GM19324 (cell line): ENCODE results near the gene CCT3.
A peak's percentile ranks its signal among the peaks of the same experiment; 100 is the strongest.
"Not testable (repeated sequence)": the region's sequence is repeated elsewhere in the genome, so short reads cannot be mapped to it uniquely, and the experiment has no call there.

ENCODE experiments used
- ATAC-seq: cut with Tn5 transposase; IDR thresholded peaks from one replicate; pipeline ENCODE4 v1.9.1; 2021; ENCODE audit warnings: mild to moderate bottlenecking, moderate library complexity; ENCODE audit not compliant: unreplicated experiment, low FRiP score

CCT3 gene

GRCh38 chr1:156338180-156338976 is at the start of gene CCT3, which contains the start of gene TSACC:
Gene CCT3 (minus strand): TSS chr1:156338292. CDS start chr1:156338184, 108 bp downstream.
Gene TSACC (plus strand): TSS chr1:156338526. CDS start chr1:156339758, 1,232 bp downstream.
- ATAC-seq = peak; percentile 93

GRCh38 chr1:156387870-156388173 is 49.7 kb upstream of the CCT3 start:
- ATAC-seq = no peak

- no peak for ATAC-seq
Measured at GRCh38 chr1:156386949-156387869, 49.1 kb upstream of the CCT3 start.

GRCh38 chr1:156386134-156386901 is 48.2 kb upstream of the CCT3 start:
- ATAC-seq = no peak

- no peak for ATAC-seq
Measured at GRCh38 chr1:156385534-156386031, 47.5 kb upstream of the CCT3 start.

- ATAC-seq = no peak
Measured at GRCh38 chr1:156384658-156385057, 46.6 kb upstream of the CCT3 start.

- ATAC-seq = no peak
Measured at GRCh38 chr1:156384007-156384406, 45.9 kb upstream of the CCT3 start.

GRCh38 chr1:156383023-156383422 is 44.9 kb upstream of the CCT3 start:
- no peak for ATAC-seq

- no peak for ATAC-seq
Measured at GRCh38 chr1:156382561-156382960, 44.5 kb upstream of the CCT3 start.

GRCh38 chr1:156379420-156380165 is 41.5 kb upstream of the CCT3 start:
- no peak for ATAC-seq

- ATAC-seq = no peak
Measured at GRCh38 chr1:156378557-156378956, 40.5 kb upstream of the CCT3 start.

- no peak for ATAC-seq
Measured at GRCh38 chr1:156376958-156377919, 39.1 kb upstream of the CCT3 start.

- no peak for ATAC-seq
Measured at GRCh38 chr1:156376146-156376545, 38.1 kb upstream of the CCT3 start.

GRCh38 chr1:156373546-156373945 is 35.5 kb upstream of the CCT3 start:
- no peak for ATAC-seq

- no peak for ATAC-seq
Measured at GRCh38 chr1:156372876-156373275, 34.8 kb upstream of the CCT3 start.

GRCh38 chr1:156372265-156372586 is 34.1 kb upstream of the CCT3 start:
- ATAC-seq = no peak

GRCh38 chr1:156371553-156372264 is 33.6 kb upstream of the CCT3 start:
- ATAC-seq = no peak

- not testable (repeated sequence) for ATAC-seq
Measured at GRCh38 chr1:156369685-156370286, 31.7 kb upstream of the CCT3 start.
